WTC11 (cell line): Measurements from ENCODE around the gene MERTK.

Experiments used
- NR2C2 ChIP-seq: sonication (generic); formaldehyde crosslinking; IDR thresholded peaks from 2 replicates; pipeline ENCODE4 v1.8.0; 2022; ENCODE audit warnings: mild to moderate bottlenecking, missing genetic modification reagents
- RELA ChIP-seq: sonication (generic); formaldehyde crosslinking; IDR thresholded peaks from 2 replicates; pipeline ENCODE4 v1.8.1; 2022; ENCODE audit warnings: missing genetic modification reagents, mild to moderate bottlenecking, borderline replicate concordance
- TEAD1 ChIP-seq: sonication (generic); formaldehyde crosslinking; IDR thresholded peaks from 2 replicates; pipeline ENCODE4 v1.8.0; 2022; ENCODE audit warnings: mild to moderate bottlenecking, missing genetic modification reagents
- TF ChIP-seq, protein P1 (sequence below): fragments of 200-600 bp; IDR thresholded peaks from 2 replicates; pipeline ENCODE4 v1.8.0; 2022; ENCODE audit warnings: antibody characterized with exemption

- TF ChIP-seq NR2C2 (CRISPR knock-in tag) (no peak), RELA (no peak), TEAD1 (no peak)
- TF ChIP-seq, protein P1, sequence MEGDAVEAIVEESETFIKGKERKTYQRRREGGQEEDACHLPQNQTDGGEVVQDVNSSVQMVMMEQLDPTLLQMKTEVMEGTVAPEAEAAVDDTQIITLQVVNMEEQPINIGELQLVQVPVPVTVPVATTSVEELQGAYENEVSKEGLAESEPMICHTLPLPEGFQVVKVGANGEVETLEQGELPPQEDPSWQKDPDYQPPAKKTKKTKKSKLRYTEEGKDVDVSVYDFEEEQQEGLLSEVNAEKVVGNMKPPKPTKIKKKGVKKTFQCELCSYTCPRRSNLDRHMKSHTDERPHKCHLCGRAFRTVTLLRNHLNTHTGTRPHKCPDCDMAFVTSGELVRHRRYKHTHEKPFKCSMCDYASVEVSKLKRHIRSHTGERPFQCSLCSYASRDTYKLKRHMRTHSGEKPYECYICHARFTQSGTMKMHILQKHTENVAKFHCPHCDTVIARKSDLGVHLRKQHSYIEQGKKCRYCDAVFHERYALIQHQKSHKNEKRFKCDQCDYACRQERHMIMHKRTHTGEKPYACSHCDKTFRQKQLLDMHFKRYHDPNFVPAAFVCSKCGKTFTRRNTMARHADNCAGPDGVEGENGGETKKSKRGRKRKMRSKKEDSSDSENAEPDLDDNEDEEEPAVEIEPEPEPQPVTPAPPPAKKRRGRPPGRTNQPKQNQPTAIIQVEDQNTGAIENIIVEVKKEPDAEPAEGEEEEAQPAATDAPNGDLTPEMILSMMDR: no peak
Observed at GRCh38 chr2:111990856-111991255, 92.4 kb downstream of the MERTK start.
